Activated T-cell treated with anti-CD3 and anti-CD28 coated beads, Interleukin-2, amount 50 U/mL, for 72 hours (primary cell): ENCODE data around the gene TNPO2. TPM values are rescaled to one million over a fixed set of nuclear protein-coding genes. Genes with fewer than 3 reads are reported as not detected.

ENCODE experiments used
- ATAC-seq, 2 donors: fragments of 150-1000 bp; cut with Tn5 transposase; replicated peaks in 1 of 2; 2 replicates each; pipeline ENCODE4 v1.10.0; 2021; ENCODE audit warnings: moderate library complexity in 2 of 2, mild to moderate bottlenecking in 1 of 2
- DNase-seq, 2 donors: peaks; one replicate each; pipeline ENCODE4 v3.0.0; 2021 to 2022; ENCODE audit warnings: mixed read lengths in 1 of 2
- H3K27ac Mint-ChIP-seq: one replicate; pipeline ENCODE4 v1.8.0; 2022; ENCODE audit warnings: mild to moderate bottlenecking, moderate library complexity, mixed read lengths
- H3K27me3 Mint-ChIP-seq: one replicate; pipeline ENCODE4 v1.8.0; 2022; ENCODE audit warnings: low read depth, mixed read lengths
- H3K36me3 Mint-ChIP-seq, 2 donors: one replicate each; pipeline ENCODE4 v1.8.0; 2022; ENCODE audit warnings: mixed read lengths in 2 of 2, mild to moderate bottlenecking in 1 of 2; ENCODE audit not compliant: insufficient read depth in 2 of 2
- H3K4me1 Mint-ChIP-seq: one replicate; pipeline ENCODE4 v1.8.0; 2022; ENCODE audit warnings: low read depth, mixed read lengths
- H3K4me3 Mint-ChIP-seq, 2 donors: one replicate each; pipeline ENCODE4 v1.8.0; 2022; ENCODE audit warnings: mild to moderate bottlenecking in 2 of 2, mixed read lengths in 2 of 2, moderate library complexity in 2 of 2
- H3K9me3 Mint-ChIP-seq, 2 donors: one replicate each; pipeline ENCODE4 v1.8.0; 2022; ENCODE audit warnings: mixed read lengths in 2 of 2
- total RNA-seq, 2 donors: library from RNA; stranded (reverse); gene quantifications; one replicate each; pipeline ENCODE4 v1.2.3, GENCODE V29; 2022

Gene TNPO2
- total RNA-seq, 2 donors from 2014 or later, result 62.6 to 73.2 TPM

DNA sequence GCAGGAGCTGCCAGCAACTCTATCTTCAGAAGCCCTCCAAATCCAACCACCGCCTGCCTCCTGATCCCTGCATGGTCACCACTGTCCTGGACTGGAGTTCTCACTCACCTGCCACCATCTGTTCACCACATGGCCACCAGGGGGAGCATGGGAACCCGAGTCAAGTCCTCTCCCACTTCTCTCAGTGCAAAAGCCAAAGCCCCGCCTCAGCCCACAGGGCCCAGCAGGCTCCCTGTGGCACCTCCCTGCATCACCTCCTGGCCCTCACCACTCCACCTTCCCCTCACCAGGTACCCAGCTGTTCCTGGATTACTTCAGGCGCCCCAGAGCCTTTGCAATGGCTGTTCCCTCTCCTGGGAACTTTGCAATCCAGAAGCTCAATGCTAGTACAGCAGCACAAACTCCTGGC, 47.3 kb downstream of the TNPO2 start:
- H3K36me3 Mint-ChIP-seq, result peaks cover 19 to 38% of the 10 kb centered on the region in 2 donors
- H3K27me3 Mint-ChIP-seq, result no peaks in the 10 kb centered on the region
- H3K4me3 Mint-ChIP-seq, result no peak overlapping the region
- peak; percentile 86 to 88 for DNase-seq
- peaks cover 47% of the 10 kb centered on the region for H3K4me1 Mint-ChIP-seq
- peak overlapping the region; percentile 7 for H3K27ac Mint-ChIP-seq
- ATAC-seq, result peak; percentile 20 to 32
- H3K9me3 Mint-ChIP-seq, result no peaks in the 10 kb centered on the region

DNA sequence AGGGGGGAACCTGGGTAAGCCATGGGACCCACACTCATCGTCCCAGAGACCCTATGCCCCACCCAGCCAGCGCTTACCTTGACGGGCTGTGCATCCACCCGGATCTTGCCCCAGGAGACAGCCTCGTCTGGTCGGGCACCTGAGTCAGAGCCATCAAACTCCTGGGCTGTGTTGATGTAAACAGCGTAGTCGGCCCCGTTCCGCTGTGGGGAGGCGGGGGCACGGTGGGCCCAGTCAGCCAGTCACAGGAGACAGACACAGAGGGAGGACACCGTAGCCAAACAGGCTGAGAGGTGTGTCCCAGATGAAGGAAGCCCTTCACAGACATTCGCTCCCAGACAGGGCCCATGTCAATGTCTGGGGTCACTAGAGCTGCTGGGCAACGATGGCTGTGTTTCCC, 47.8 kb downstream of the TNPO2 start:
- no peak for DNase-seq
- no peaks in the 10 kb centered on the region for H3K9me3 Mint-ChIP-seq
- H3K27me3 Mint-ChIP-seq, result no peaks in the 10 kb centered on the region
- no peak overlapping the region for H3K4me3 Mint-ChIP-seq
- H3K36me3 Mint-ChIP-seq, result peaks cover 16 to 35% of the 10 kb centered on the region in 2 donors
- peak overlapping the region; percentile 7 for H3K27ac Mint-ChIP-seq
- peaks cover 42% of the 10 kb centered on the region for H3K4me1 Mint-ChIP-seq
- no peak for ATAC-seq

DNA sequence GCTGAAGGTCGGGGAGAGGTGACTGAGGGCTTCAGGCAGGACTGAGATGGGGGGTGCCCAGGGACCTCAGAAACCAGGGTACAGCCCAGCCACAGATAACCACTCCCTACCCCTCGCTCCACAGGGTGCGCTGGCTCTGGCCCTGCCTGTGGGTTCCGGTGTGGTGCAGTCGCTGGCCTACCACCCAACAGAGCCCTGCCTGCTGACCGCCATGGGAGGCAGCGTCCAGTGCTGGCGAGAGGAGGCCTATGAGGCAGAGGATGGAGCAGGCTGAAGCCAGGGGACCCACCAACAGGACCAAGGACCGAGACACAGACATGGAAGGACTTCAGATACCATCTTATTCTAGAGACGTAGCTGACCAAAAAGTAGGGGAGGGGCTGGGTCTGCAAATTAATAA, 48.3 kb downstream of the TNPO2 start:
- peaks cover 44% of the 10 kb centered on the region for H3K4me1 Mint-ChIP-seq
- H3K36me3 Mint-ChIP-seq, result peaks cover 15 to 34% of the 10 kb centered on the region in 2 donors
- no peak overlapping the region for H3K27ac Mint-ChIP-seq
- no peak for DNase-seq
- no peak for ATAC-seq
- no peaks in the 10 kb centered on the region for H3K9me3 Mint-ChIP-seq
- no peak overlapping the region for H3K4me3 Mint-ChIP-seq
- H3K27me3 Mint-ChIP-seq, result no peaks in the 10 kb centered on the region

DNA sequence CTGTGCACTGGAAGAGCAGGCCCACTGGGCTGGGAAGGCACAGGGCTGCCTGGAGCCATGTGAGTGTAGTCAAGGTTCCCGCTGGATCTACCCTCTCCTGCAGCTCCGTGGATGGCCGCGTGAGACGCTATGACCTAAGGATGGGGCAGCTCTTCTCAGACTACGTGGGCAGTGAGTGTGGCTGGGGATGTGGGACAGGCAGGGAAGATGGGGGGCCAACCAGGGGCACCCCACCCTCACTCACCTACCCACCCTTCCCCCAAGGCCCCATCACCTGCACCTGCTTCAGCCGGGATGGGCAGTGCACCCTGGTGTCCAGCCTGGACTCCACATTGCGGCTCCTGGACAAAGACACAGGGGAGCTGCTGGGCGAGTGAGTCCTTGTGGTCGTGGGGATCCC, 51.0 kb downstream of the TNPO2 start:
- no peak overlapping the region for H3K27ac Mint-ChIP-seq
- DNase-seq (no peak), ATAC-seq (no peak)
- H3K4me3 Mint-ChIP-seq, result no peak overlapping the region
- H3K36me3 Mint-ChIP-seq, result peaks cover 18 to 26% of the 10 kb centered on the region in 2 donors
- no peaks in the 10 kb centered on the region for H3K9me3 Mint-ChIP-seq
- H3K27me3 Mint-ChIP-seq, result no peaks in the 10 kb centered on the region
- peaks cover 48% of the 10 kb centered on the region for H3K4me1 Mint-ChIP-seq

DNA sequence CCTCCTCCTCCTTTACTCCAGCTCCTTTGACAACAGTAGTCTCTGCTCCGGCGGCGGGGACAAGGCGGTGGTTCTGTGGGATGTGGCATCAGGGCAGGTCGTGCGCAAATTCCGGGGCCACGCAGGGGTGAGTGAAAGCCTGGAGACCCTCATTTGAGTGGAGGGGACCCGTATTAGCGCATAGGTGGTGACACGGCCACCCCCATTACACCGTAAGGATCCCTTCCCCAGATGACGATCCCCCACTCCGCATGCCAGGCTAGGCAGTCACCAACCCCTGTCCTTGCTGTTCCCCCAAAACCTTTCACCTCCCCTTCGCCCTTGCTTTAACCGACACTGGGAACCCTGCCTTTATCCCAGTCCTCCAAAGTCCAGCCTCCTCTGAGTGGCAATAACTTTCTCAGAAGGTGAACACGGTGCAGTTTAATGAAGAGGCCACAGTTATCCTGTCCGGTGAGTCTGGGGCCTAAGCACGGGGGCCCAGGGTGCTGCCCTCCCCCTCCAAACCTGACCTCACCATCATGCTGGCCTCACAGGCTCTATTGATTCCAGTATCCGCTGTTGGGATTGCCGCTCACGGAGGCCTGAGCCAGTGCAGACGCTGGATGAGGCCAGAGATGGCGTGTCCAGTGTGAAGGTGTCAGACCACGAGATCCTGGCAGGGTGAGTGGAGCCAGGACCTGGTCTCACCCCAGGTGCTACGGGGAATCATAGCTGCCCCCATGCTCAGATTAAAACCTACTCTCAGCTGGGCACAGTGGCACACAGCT, 53.4 kb downstream of the TNPO2 start:
- Mint-ChIP-seq H3K4me3 (peak overlapping the region; percentile 90 to 93), H3K36me3 (peaks cover 16 to 28% of the 10 kb centered on the region in 2 donors), H3K9me3 (no peaks in the 10 kb centered on the region), H3K27me3 (no peaks in the 10 kb centered on the region), H3K4me1 (peaks cover 58% of the 10 kb centered on the region), H3K27ac (peak overlapping the region; percentile 100)
- no peak for DNase-seq
- ATAC-seq, result no peak

DNA sequence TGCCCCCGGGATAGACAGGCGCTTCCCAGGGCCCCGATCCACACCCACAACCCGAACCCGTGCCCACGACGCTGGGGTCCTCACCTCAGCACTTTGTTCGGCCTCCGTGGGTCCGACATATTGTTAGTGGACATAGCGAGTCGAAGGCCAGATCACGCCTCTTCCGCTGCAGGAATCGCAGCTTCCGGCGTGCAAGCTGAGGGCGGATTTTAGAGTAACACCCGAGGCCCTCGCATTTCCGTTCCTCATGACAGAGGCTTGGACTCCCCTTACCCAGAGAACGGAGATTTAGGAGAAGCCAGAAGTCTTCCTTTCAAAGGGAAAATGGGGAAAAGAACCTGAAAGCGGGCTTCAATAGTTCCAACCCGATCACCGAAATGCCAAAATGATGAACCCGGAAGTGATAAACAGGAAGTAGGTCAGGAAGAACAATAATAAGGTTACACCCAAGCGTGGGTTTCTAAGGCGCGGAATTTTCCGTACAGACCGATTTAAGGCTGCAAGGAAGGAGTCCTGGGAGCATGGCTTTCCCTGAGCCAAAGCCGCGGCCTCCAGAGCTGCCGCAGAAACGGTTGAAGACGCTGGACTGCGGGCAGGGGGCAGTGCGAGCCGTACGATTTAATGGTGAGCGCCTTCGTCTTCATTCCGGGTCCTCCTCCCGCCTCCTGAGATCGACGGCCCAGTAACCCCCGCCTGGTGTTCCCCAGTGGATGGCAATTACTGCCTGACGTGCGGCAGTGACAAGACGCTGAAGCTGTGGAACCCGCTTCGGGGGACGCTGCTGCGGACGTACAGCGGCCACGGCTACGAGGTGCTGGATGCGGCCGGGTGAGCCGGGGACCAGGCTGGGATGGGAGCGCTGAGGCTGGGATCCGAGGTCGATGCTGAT, 54.2 kb downstream of the TNPO2 start:
- DNase-seq, result peak; percentile 76 to 81

DNA sequence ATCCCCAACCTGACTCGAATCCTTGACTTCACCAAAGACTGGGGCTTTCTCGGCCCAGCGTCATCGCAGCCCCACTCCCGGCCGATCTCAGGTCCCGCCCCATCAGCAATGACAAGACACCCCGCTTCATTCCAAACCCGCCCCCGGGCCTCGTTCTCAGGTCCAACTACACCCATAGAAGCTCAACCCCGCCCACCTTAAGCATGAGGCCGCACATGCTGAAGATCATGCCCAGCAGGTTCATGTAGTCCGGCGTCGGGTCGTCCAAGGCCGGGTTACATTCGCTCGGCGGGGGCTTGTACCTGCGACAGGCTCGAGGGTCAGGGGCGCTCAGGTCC, 54.8 kb downstream of the TNPO2 start:
- peak overlapping the region; percentile 90 to 93 for H3K4me3 Mint-ChIP-seq
- peaks cover 61% of the 10 kb centered on the region for H3K4me1 Mint-ChIP-seq
- H3K27me3 Mint-ChIP-seq, result no peaks in the 10 kb centered on the region
- DNase-seq, result peak; percentile 62 to 77
- H3K9me3 Mint-ChIP-seq, result no peaks in the 10 kb centered on the region
- H3K27ac Mint-ChIP-seq, result peak overlapping the region; percentile 100
- H3K36me3 Mint-ChIP-seq, result peaks cover 13 to 18% of the 10 kb centered on the region in 2 donors
- ATAC-seq, result peak; percentile 28 to 29

More for the DNA sequence above, 54.2 kb downstream of the TNPO2 start:
- Mint-ChIP-seq H3K27me3 (no peaks in the 10 kb centered on the region), H3K27ac (peak overlapping the region; percentile 100), H3K36me3 (peaks cover 16 to 24% of the 10 kb centered on the region in 2 donors), H3K4me3 (peak overlapping the region; percentile 90 to 93), H3K9me3 (no peaks in the 10 kb centered on the region), H3K4me1 (peaks cover 61% of the 10 kb centered on the region)
- ATAC-seq, result peak; percentile 39 to 40

DNA sequence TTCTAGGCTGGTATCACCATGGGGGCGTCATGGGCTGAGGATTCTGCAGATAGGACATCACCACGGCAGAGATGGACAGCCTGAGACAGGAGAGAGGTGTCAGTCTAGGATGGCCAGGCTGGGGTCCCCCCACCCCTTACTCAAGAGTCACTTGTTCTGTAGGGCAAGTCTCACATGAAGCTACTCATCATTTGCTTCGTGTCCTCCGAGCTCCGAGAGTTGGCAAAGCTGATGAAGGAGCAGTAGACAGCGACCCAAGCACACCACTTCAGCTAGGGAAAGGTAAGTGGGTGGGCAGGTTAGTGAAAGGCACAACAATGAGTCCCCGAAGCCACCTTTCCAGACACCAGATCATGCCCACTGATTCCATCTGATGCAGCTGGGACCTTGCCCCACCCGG, 55.4 kb downstream of the TNPO2 start:
- Mint-ChIP-seq H3K4me1 (peaks cover 62% of the 10 kb centered on the region), H3K36me3 (peaks cover 12 to 16% of the 10 kb centered on the region in 2 donors), H3K4me3 (peak overlapping the region; percentile 90 to 93), H3K27me3 (no peaks in the 10 kb centered on the region), H3K9me3 (no peaks in the 10 kb centered on the region), H3K27ac (peak overlapping the region; percentile 100)
- no peak for DNase-seq
- ATAC-seq, result no peak

DNA sequence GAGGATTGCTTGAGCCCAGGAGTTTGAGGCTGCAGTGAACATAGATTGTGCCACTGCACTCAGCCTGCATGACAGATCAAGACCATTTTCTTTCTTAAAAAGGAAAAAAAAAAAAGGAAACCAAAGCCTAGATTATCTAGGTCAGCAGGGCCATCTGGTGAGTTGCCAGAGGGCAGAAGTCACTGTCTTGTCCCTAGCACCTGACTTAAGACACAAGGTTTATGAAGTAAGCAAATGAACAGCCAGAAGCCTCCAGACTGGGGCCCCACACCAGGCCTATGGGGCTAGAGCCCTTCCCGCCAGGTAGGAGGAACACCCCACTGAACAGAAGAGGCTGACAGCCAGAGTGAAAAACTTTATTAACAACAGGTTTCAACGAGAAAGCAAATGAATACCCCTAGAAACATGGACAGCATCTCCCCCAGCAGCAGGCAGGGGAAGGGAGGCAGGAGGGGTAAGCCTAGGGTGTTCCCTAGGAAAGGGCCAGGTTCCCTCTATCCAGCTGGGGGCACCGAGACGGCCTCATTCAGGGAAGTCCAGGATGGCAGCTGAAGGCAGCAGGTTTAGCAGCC, 55.9 kb downstream of the TNPO2 start:
- no peaks in the 10 kb centered on the region for H3K27me3 Mint-ChIP-seq
- H3K4me1 Mint-ChIP-seq, result peaks cover 62% of the 10 kb centered on the region
- peaks cover 12 to 16% of the 10 kb centered on the region in 2 donors for H3K36me3 Mint-ChIP-seq
- H3K27ac Mint-ChIP-seq, result peak overlapping the region; percentile 80
- ATAC-seq (no peak), DNase-seq (no peak)
- peak overlapping the region; percentile 90 to 93 for H3K4me3 Mint-ChIP-seq
- no peaks in the 10 kb centered on the region for H3K9me3 Mint-ChIP-seq

DNA sequence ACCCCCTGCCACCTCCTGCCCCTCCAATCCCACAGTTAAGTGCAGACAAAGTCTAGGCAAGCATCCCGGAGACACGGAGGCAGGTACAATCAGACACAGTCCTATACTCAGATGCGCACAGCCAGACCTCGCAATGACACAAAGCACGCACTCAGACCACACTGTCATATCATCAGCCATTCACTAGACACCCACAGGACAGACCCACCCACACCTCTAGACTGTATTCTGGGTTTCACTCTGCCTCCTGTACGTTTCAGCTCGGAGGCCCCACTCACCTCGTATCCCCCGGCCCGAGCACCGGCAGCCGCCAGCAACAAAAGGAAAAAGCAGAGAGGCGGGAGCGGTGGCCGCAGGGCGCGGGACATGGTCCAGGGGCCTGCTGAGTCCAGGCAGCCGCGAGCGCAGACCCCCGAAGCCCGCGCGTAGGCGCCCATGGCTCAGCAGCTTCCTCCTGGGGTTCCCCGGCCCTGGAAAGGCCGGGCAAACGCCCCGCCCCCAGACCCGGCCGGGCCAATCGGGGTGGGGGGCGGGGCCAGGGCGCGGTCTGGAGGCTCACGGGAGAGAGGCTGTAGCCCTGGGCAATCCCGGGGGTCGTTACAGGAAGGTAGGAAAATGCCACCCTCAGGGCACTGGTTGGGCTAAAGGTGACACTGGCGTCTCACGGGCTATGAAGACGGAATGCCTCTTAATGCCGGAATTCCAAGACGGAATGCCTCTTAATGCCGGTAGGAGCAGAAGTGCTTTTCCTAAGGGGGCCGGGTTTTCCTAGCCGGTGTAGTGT, 57.3 kb downstream of the TNPO2 start, which contains the start of the genes MAN2B1 and WDR83:
MAN2B1 (minus strand) TSS at position 478 of the 784 bp plus-strand sequence; CDS start at position 437, 41 bp downstream.
WDR83 (plus strand) TSS at position 543 of the 784 bp plus-strand sequence. CDS start 2,984 bp downstream, outside the sequence.
- Mint-ChIP-seq H3K9me3 (no peaks in the 10 kb centered on the region), H3K4me1 (peaks cover 53% of the 10 kb centered on the region)

DNA sequence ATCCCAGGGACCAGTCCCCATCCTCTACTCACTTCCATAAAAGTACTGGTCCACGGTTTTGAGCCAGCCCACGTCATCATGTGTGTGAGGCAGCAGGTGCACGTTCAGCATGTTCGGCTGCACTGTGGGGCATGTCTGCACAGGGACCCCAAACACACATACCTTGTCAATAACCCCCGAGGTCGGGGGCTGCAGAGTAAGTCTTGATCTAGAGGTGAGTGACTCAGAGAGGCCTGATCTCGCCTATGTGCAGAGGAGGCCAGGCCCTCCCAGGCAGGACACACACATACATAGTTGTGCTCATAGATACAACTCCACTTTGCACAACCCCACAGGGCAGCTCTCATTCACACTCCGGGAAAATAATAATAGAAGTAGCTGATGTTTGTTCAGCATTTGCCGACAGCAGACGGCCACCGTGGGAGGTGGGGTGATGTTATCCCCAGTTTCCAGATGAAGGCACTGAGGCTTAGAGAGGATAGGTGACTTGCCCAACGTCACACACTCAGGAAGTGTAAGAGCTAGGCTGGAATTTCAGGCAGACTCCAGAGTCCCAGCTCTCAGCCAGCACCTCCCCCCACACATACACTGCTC, 58.0 kb downstream of the TNPO2 start:
- Mint-ChIP-seq H3K27ac (peak overlapping the region; percentile 82), H3K27me3 (no peaks in the 10 kb centered on the region), H3K4me3 (peak overlapping the region; percentile 90 to 93), H3K36me3 (peaks cover 6 to 14% of the 10 kb centered on the region in 2 donors), H3K9me3 (no peaks in the 10 kb centered on the region), H3K4me1 (peaks cover 52% of the 10 kb centered on the region)
- peak in 1 of 2 donors; percentile 26 for DNase-seq
- peak; percentile 6 to 8 for ATAC-seq

More for the DNA sequence above, 57.3 kb downstream of the TNPO2 start, which contains the start of the genes MAN2B1 and WDR83:
- Mint-ChIP-seq H3K27me3 (no peaks in the 10 kb centered on the region), H3K27ac (peak within 1 kb of the TSS; percentile 82), H3K36me3 (peaks cover 6 to 8% of the 10 kb centered on the region in 2 donors), H3K4me3 (peak within 1 kb of the TSS; percentile 90 to 93)
- DNase-seq (peak; percentile 83 to 89), ATAC-seq (peak; percentile 83)

DNA sequence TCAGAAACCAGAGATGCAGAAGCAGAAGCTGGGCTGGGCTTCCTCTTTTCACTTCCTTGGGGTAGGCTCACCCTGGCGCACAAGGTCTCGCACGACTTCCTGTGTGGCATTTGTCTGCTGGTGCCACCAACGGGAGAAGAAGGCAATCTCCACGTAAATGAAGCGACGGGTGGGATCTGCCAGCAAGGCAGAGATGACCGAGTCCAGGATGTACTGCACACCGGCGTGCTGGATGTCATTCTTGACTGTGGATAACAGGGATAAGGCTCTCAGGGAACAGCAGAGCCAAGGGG, 58.5 kb downstream of the TNPO2 start:
- Mint-ChIP-seq H3K27me3 (no peaks in the 10 kb centered on the region), H3K36me3 (peaks cover 9 to 17% of the 10 kb centered on the region in 2 donors), H3K4me3 (peak overlapping the region; percentile 90 to 93), H3K9me3 (no peaks in the 10 kb centered on the region), H3K27ac (peak overlapping the region; percentile 68), H3K4me1 (peaks cover 47% of the 10 kb centered on the region)
- ATAC-seq, result peak in 1 of 2 donors; percentile 9
- peak; percentile 52 to 57 for DNase-seq
